CD14-positive monocyte (primary cell): ENCODE results near the gene ESRP2. TPM values are rescaled to one million over a fixed set of nuclear protein-coding genes. Genes with fewer than 3 reads are reported as not detected.

Source experiments
- DNase-seq, 3 donors: peaks; one replicate each; pipeline ENCODE4 v3.0.0-alpha.2; 2011 to 2022
- H2AFZ ChIP-seq: 2 replicates; pipeline ENCODE4 v1.6.0; 2012; ENCODE audit warnings: mild to moderate bottlenecking, low read depth, low read length, inconsistent platforms; ENCODE audit not compliant: insufficient read depth, poor library complexity, severe bottlenecking
- H3K27ac ChIP-seq, 2 donors: 1 replicate in 1 of 2; 2 replicates in 1 of 2; pipeline ENCODE4 v1.5.1; 2012 to 2013; ENCODE audit warnings: low read length in 2 of 2, control low read depth in 1 of 2, inconsistent platforms in 1 of 2, low read depth in 1 of 2, mild to moderate bottlenecking in 1 of 2
- H3K27me3 ChIP-seq, 2 donors: one replicate each; pipeline versions ENCODE4 v1.6.0 to v1.6.1; 2011 to 2013; ENCODE audit warnings: low read length in 2 of 2; ENCODE audit not compliant: control insufficient read depth in 2 of 2, insufficient read depth in 2 of 2
- H3K36me3 ChIP-seq, 2 donors: replicated peaks in 1 of 2; 1 replicate in 1 of 2; 2 replicates in 1 of 2; pipeline versions ENCODE4 v1.5.1 to v1.6.1; 2012 to 2013; ENCODE audit warnings: low read length in 2 of 2, control low read depth in 1 of 2, inconsistent platforms in 1 of 2, mild to moderate bottlenecking in 1 of 2; ENCODE audit not compliant: insufficient read depth in 2 of 2, control insufficient read depth in 1 of 2
- H3K4me1 ChIP-seq, 2 donors: 1 replicate in 1 of 2; 2 replicates in 1 of 2; pipeline versions ENCODE4 v1.5.1 to v1.6.1; 2012 to 2013; ENCODE audit warnings: low read length in 2 of 2, control low read depth in 1 of 2, inconsistent platforms in 1 of 2, mild to moderate bottlenecking in 1 of 2, moderate library complexity in 1 of 2; ENCODE audit not compliant: insufficient read depth in 2 of 2, control insufficient read depth in 1 of 2
- H3K4me2 ChIP-seq: replicated peaks from 2 replicates; pipeline ENCODE3; 2012; ENCODE audit warnings: low read length, moderate library complexity, mild to moderate bottlenecking; ENCODE audit not compliant: poor library complexity, severe bottlenecking; ENCODE audit errors: extremely low read depth
- H3K4me3 ChIP-seq, 3 experiments: fragments of 200-600 bp in 1 of 3; sonication (generic) in 1 of 3; replicated peaks in 1 of 3; 1 replicate in 2 of 3; 2 replicates in 1 of 3; pipeline ENCODE4 v1.5.1; 2011 to 2013; ENCODE audit warnings: low read length in 3 of 3, mild to moderate bottlenecking in 3 of 3, control low read depth in 2 of 3, low read depth in 2 of 3, inconsistent platforms in 1 of 3, moderate library complexity in 1 of 3
- H3K79me2 ChIP-seq: 2 replicates; pipeline ENCODE4 v1.6.0; 2012; ENCODE audit warnings: mild to moderate bottlenecking, control low read depth, inconsistent platforms, low read length, moderate library complexity; ENCODE audit not compliant: insufficient read depth
- H3K9ac ChIP-seq: 2 replicates; pipeline ENCODE4 v1.6.0; 2017; ENCODE audit warnings: low read length, mild to moderate bottlenecking; ENCODE audit not compliant: insufficient read depth, poor library complexity, severe bottlenecking
- H3K9me3 ChIP-seq, 2 donors: replicated peaks in 1 of 2; 1 replicate in 1 of 2; 2 replicates in 1 of 2; pipeline versions ENCODE4 v1.5.1 to v1.6.1; 2012 to 2013; ENCODE audit warnings: low read length in 2 of 2, control low read depth in 1 of 2; ENCODE audit not compliant: control insufficient read depth in 1 of 2, insufficient read depth in 1 of 2
- H4K20me1 ChIP-seq: 2 replicates; pipeline ENCODE4 v1.6.0; 2012; ENCODE audit warnings: mild to moderate bottlenecking, low read length, control low read depth, moderate library complexity; ENCODE audit not compliant: insufficient read depth
- H3K27ac Mint-ChIP-seq, 7 donors: one replicate each; pipeline ENCODE4 v1.8.0; 2020; ENCODE audit warnings: mild to moderate bottlenecking in 7 of 7, mixed read lengths in 7 of 7, moderate library complexity in 6 of 7, inconsistent platforms in 2 of 7
- H3K27me3 Mint-ChIP-seq, 3 donors: one replicate each; pipeline ENCODE4 v1.8.0; 2021 to 2022; ENCODE audit warnings: low read depth in 3 of 3, mild to moderate bottlenecking in 3 of 3, mixed read lengths in 3 of 3, moderate library complexity in 3 of 3, inconsistent platforms in 1 of 3
- H3K36me3 Mint-ChIP-seq, 2 donors: one replicate each; pipeline ENCODE4 v1.8.0; 2020; ENCODE audit warnings: mixed read lengths in 2 of 2, inconsistent platforms in 1 of 2, mild to moderate bottlenecking in 1 of 2
- H3K4me1 Mint-ChIP-seq: one replicate; pipeline ENCODE4 v1.8.0; 2020; ENCODE audit warnings: mild to moderate bottlenecking, mixed read lengths
- H3K4me3 Mint-ChIP-seq, 2 donors: one replicate each; pipeline ENCODE4 v1.8.0; 2020; ENCODE audit warnings: mild to moderate bottlenecking in 2 of 2, mixed read lengths in 2 of 2, moderate library complexity in 1 of 2
- H3K9me3 Mint-ChIP-seq, 7 donors: one replicate each; pipeline ENCODE4 v1.8.0; 2020 to 2022; ENCODE audit warnings: mixed read lengths in 7 of 7, mild to moderate bottlenecking in 6 of 7, moderate library complexity in 6 of 7, inconsistent platforms in 2 of 7
- WGBS: methylation state at CpG from one replicate; pipeline ENCODE4 v1.1.5; 2013; ENCODE audit warnings: missing lambda C conversion rate; ENCODE audit not compliant: insufficient coverage; 5-methylcytosine and 5-hydroxymethylcytosine counted together
- intact Hi-C, 2 donors: fragments of 100-400 bp; cut with micrococcal nuclease; formaldehyde crosslinking; loops; one replicate each; pipeline versions ENCODE4 v1.15.0 to v1.15.1; 2023
- polyA plus RNA-seq, 3 donors: library from polyadenylated mRNA; depleted of rRNA in 1 of 3; unstranded in 2 of 3; stranded (reverse) in 1 of 3; fragments of 300-500 nt in 2 of 3; fragments of >200 nt in 1 of 3; fragmentation: Illumina TruSeq in 2 of 3; gene quantifications; 1 replicate in 2 of 3; 2 replicates in 1 of 3; pipeline ENCODE4 v1.2.3, GENCODE V29; 2012 to 2021
- TF ChIP-seq, protein P1 (sequence below): fragments of 200-600 bp; IDR thresholded peaks from one replicate; pipeline ENCODE4 v1.8.0; 2022; ENCODE audit warnings: antibody characterized with exemption, mild to moderate bottlenecking

The ESRP2 gene
- polyA plus RNA-seq, 3 donors, result not detected

- peaks cover 0 to 2% (median 0%) of the 10 kb centered on the region in 3 donors for H3K27me3 Mint-ChIP-seq
- Histone ChIP-seq H3K79me2 (no peaks in the 10 kb centered on the region), H3K36me3 (peaks cover 47 to 75% of the 10 kb centered on the region in 2 donors), H3K9ac (no peak overlapping the region), H2AFZ (no peak overlapping the region), H3K4me1 (no peaks in the 10 kb centered on the region), H3K27ac (no peak overlapping the region), H3K27me3 (no peaks in the 10 kb centered on the region), H4K20me1 (peaks cover 24% of the 10 kb centered on the region), H3K4me2 (no peak overlapping the region), H3K4me3 (no peak overlapping the region), H3K9me3 (no peaks in the 10 kb centered on the region)
- no peak for DNase-seq
- H3K4me1 Mint-ChIP-seq, result no peaks in the 10 kb centered on the region
- H3K9me3 Mint-ChIP-seq, result no peaks in the 10 kb centered on the region
- intact Hi-C loops, result loop anchor here in 1 of 2 donors (5.0 to 10.0 kb wide), 2 partner anchors 410 to 552 kb away; no protein-coding TSS in a partner anchor
- H3K27ac Mint-ChIP-seq, result peak overlapping the region in 1 of 7 donors; percentile 31
- TF ChIP-seq, protein P1, sequence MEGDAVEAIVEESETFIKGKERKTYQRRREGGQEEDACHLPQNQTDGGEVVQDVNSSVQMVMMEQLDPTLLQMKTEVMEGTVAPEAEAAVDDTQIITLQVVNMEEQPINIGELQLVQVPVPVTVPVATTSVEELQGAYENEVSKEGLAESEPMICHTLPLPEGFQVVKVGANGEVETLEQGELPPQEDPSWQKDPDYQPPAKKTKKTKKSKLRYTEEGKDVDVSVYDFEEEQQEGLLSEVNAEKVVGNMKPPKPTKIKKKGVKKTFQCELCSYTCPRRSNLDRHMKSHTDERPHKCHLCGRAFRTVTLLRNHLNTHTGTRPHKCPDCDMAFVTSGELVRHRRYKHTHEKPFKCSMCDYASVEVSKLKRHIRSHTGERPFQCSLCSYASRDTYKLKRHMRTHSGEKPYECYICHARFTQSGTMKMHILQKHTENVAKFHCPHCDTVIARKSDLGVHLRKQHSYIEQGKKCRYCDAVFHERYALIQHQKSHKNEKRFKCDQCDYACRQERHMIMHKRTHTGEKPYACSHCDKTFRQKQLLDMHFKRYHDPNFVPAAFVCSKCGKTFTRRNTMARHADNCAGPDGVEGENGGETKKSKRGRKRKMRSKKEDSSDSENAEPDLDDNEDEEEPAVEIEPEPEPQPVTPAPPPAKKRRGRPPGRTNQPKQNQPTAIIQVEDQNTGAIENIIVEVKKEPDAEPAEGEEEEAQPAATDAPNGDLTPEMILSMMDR, result no peak
- peaks cover 31 to 59% of the 10 kb centered on the region in 2 donors for H3K36me3 Mint-ChIP-seq
- WGBS, result 58% methylated on average over 3 of the region's 3 CpGs
- no peak overlapping the region for H3K4me3 Mint-ChIP-seq
Measured at GRCh38 chr16:68227183-68227793, 8.6 kb downstream of the ESRP2 start.

- intact Hi-C loops, result loop anchor here in 1 of 2 donors (5.0 to 10.0 kb wide), 2 partner anchors 409 to 551 kb away; no protein-coding TSS in a partner anchor
- Histone ChIP-seq H3K4me1 (no peaks in the 10 kb centered on the region), H3K36me3 (peaks cover 44 to 75% of the 10 kb centered on the region in 2 donors)
Measured at GRCh38 chr16:68226116-68226515, 9.8 kb downstream of the ESRP2 start.

More at GRCh38 chr16:68226116-68226515, 9.8 kb downstream of the ESRP2 start:
- Mint-ChIP-seq H3K4me3 (no peak overlapping the region), H3K27me3 (peaks cover 0 to 2% (median 0%) of the 10 kb centered on the region in 3 donors), H3K9me3 (no peaks in the 10 kb centered on the region), H3K36me3 (peaks cover 34 to 57% of the 10 kb centered on the region in 2 donors), H3K27ac (no peak overlapping the region), H3K4me1 (no peaks in the 10 kb centered on the region)
- Histone ChIP-seq H3K4me2 (no peak overlapping the region), H3K4me3 (no peak overlapping the region), H3K27ac (no peak overlapping the region), H2AFZ (no peak overlapping the region), H3K79me2 (no peaks in the 10 kb centered on the region), H3K27me3 (no peaks in the 10 kb centered on the region), H3K9ac (no peak overlapping the region), H4K20me1 (peaks cover 24% of the 10 kb centered on the region), H3K9me3 (no peaks in the 10 kb centered on the region)
- no peak for DNase-seq
- TF ChIP-seq, protein P1, result no peak
- WGBS, result 80% methylated on average over 1 of the region's 4 CpGs
